B cell (primary cell): ENCODE data around the gene RCAN1. TPM values are rescaled to one million over a fixed set of nuclear protein-coding genes. Genes with fewer than 3 reads are reported as not detected.

ENCODE experiments used
- ATAC-seq: fragments of 200-7000 bp; cut with Tn5 transposase; one replicate; pipeline ENCODE4 v1.10.0; 2021; ENCODE audit warnings: low read depth, mild to moderate bottlenecking, moderate number of reproducible peaks, moderate library complexity
- CTCF ChIA-PET: fragments of 350-600 bp; sonication (Branson Sonifier 250); formaldehyde crosslinking; loops from one replicate; lab custom pipeline; 2021; ENCODE audit warnings: antibody characterized with exemption, inconsistent platforms; lab: Charles Lee
- POLR2A ChIA-PET: fragments of 350-600 bp; sonication (Branson Sonifier 250); formaldehyde crosslinking; loops from one replicate; lab custom pipeline; 2021; ENCODE audit warnings: antibody characterized with exemption; lab: Charles Lee
- DNase-seq: peaks from one replicate; pipeline ENCODE4 v3.0.0; 2013
- H2AFZ ChIP-seq: 2 replicates; pipeline ENCODE4 v1.6.1; 2012; ENCODE audit warnings: mild to moderate bottlenecking, low read depth, low read length; ENCODE audit not compliant: insufficient read depth, poor library complexity, severe bottlenecking
- H3K27ac ChIP-seq, 2 donors: 1 replicate in 1 of 2; 2 replicates in 1 of 2; pipeline ENCODE4 v1.5.1; 2012 to 2013; ENCODE audit warnings: low read length in 2 of 2, mild to moderate bottlenecking in 2 of 2, moderate library complexity in 1 of 2
- H3K27me3 ChIP-seq, 4 experiments: fragments of 200-600 bp in 1 of 4; sonication (generic) in 1 of 4; replicated peaks in 1 of 4; 1 replicate in 2 of 4; 2 replicates in 2 of 4; pipeline versions ENCODE4 v1.6.1 to v1.7.0; 2013 to 2016; ENCODE audit warnings: low read length in 3 of 4, mild to moderate bottlenecking in 2 of 4, mixed read lengths in 1 of 4, moderate library complexity in 1 of 4; ENCODE audit not compliant: insufficient read depth in 4 of 4, control insufficient read depth in 3 of 4; ENCODE audit errors: control extremely low read depth in 1 of 4
- H3K36me3 ChIP-seq, 2 experiments: replicated peaks in 1 of 2; 1 replicate in 1 of 2; 2 replicates in 1 of 2; pipeline versions ENCODE4 v1.6.1 to v1.7.1; 2013; ENCODE audit warnings: low read length in 1 of 2; ENCODE audit not compliant: insufficient read depth in 2 of 2, control insufficient read depth in 1 of 2; ENCODE audit errors: control extremely low read depth in 1 of 2, extremely low read depth in 1 of 2
- H3K4me1 ChIP-seq, 2 donors: fragments of 200-600 bp in 1 of 2; sonication (generic) in 1 of 2; 1 replicate in 1 of 2; 2 replicates in 1 of 2; pipeline versions ENCODE4 v1.5.1 to v1.6.1; 2013 to 2017; ENCODE audit warnings: low read length in 2 of 2; ENCODE audit not compliant: control insufficient read depth in 2 of 2, insufficient read depth in 2 of 2
- H3K4me2 ChIP-seq: replicated peaks from 2 replicates; pipeline ENCODE3; 2012; ENCODE audit warnings: mild to moderate bottlenecking, low read depth, low read length; ENCODE audit not compliant: poor library complexity, severe bottlenecking
- H3K4me3 ChIP-seq, 5 experiments: fragments of 200-600 bp in 1 of 5; sonication (generic) in 1 of 5; 1 replicate in 3 of 5; 2 replicates in 2 of 5; pipeline versions ENCODE4 v1.5.1 to v1.7.0; 2011 to 2016; ENCODE audit warnings: low read length in 4 of 5, mild to moderate bottlenecking in 4 of 5, low read depth in 2 of 5, control low read depth in 1 of 5, moderate library complexity in 1 of 5; ENCODE audit not compliant: insufficient read depth in 1 of 5; ENCODE audit errors: control extremely low read depth in 1 of 5, extremely low read depth in 1 of 5
- H3K79me2 ChIP-seq: fragments of 200-600 bp; sonication (generic); one replicate; pipeline ENCODE4 v1.6.0; 2016; ENCODE audit warnings: low read length; ENCODE audit not compliant: control insufficient read depth, insufficient read depth
- H3K9ac ChIP-seq: fragments of 200-600 bp; sonication (generic); 2 replicates; pipeline ENCODE4 v1.6.1; 2017; ENCODE audit warnings: mild to moderate bottlenecking, low read length, moderate library complexity
- H3K9me3 ChIP-seq, 3 donors: one replicate each; pipeline versions ENCODE4 v1.6.1 to v1.7.1; 2013; ENCODE audit warnings: low read length in 2 of 3; ENCODE audit not compliant: control insufficient read depth in 2 of 3, insufficient read depth in 1 of 3; ENCODE audit errors: control extremely low read depth in 1 of 3
- H4K20me1 ChIP-seq: 2 replicates; pipeline ENCODE4 v1.6.0; 2012; ENCODE audit warnings: mild to moderate bottlenecking, low read length; ENCODE audit not compliant: insufficient read depth, control insufficient read depth, poor library complexity, severe bottlenecking
- H3K27ac Mint-ChIP-seq: one replicate; pipeline ENCODE4 v1.8.0; 2021; ENCODE audit warnings: mixed read lengths
- H3K27me3 Mint-ChIP-seq: one replicate; pipeline ENCODE4 v1.8.0; 2021; ENCODE audit warnings: mixed read lengths
- H3K4me1 Mint-ChIP-seq: one replicate; pipeline ENCODE4 v1.8.0; 2021; ENCODE audit warnings: mixed read lengths
- H3K4me3 Mint-ChIP-seq: one replicate; pipeline ENCODE4 v1.8.0; 2021; ENCODE audit warnings: mixed read lengths
- H3K9me3 Mint-ChIP-seq: one replicate; pipeline ENCODE4 v1.8.0; 2022; ENCODE audit warnings: mixed read lengths; ENCODE audit not compliant: insufficient read depth
- EZH2 ChIP-seq: IDR thresholded peaks from 2 replicates; pipeline ENCODE4 v1.6.1; 2012; ENCODE audit warnings: borderline replicate concordance, low read depth, mild to moderate bottlenecking, moderate library complexity, low read length; ENCODE audit not compliant: insufficient read depth, poor library complexity, severe bottlenecking
- WGBS: methylation state at CpG from one replicate; pipeline ENCODE4 v1.1.5; 2013; ENCODE audit warnings: missing lambda C conversion rate; ENCODE audit not compliant: insufficient coverage; 5-methylcytosine and 5-hydroxymethylcytosine counted together
- intact Hi-C: fragments of 100-400 bp; cut with micrococcal nuclease; formaldehyde crosslinking; loops from one replicate; pipeline ENCODE4 v1.10.0; 2022
- polyA plus RNA-seq: library from polyadenylated mRNA; depleted of rRNA; stranded (reverse); fragments of >200 nt; gene quantifications from 2 replicates; pipeline ENCODE4 v1.2.3, GENCODE V29; 2012
- total RNA-seq, 2 donors: library from RNA; stranded (reverse); fragments of 120-200 nt in 1 of 2; gene quantifications; 1 replicate in 1 of 2; 2 replicates in 1 of 2; pipeline versions ENCODE4 v1.2.3 to v1.2.4, GENCODE V29; 2013 to 2022
- TF ChIP-seq, protein P1 (sequence below): fragments of 200-600 bp; IDR thresholded peaks from one replicate; pipeline ENCODE4 v1.8.0; 2022; ENCODE audit warnings: antibody characterized with exemption, mild to moderate bottlenecking

RCAN1 gene
- total and polyA plus RNA-seq, 2 donors (not counting 1 experiment from before 2014, with no cell fraction given) = 0.97 to 4.4 TPM

DNA sequence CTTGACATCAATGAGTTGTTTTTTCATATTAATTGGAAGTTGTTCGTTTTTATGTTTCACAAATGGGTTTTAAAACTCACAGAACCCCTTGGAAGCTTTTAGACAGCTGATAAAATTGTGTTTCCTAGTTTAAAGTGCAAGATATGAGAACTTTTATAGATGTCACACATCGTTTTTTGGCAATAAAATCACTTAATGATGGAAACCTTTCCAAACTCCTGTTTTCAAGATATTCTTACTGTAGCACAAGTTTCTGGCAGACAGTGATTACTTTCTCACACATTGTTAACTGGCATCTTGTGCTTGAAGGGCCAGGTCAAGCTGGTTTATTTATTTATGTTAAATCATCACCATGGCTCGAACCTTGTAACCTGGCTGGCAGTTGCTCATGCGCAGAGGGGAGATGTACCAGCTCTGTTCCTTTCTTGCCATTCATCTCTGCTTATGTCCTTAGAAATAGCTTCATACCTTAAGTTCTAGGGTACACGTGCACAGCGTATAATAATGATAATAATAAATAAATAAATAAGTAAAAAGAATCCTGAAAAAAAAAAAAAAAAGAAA is 10.2 kb upstream of the RCAN1 start:
- H3K79me2 ChIP-seq = no peaks in the 10 kb centered on the region
- no peak overlapping the region for H2AFZ ChIP-seq
- intact Hi-C loops = no loop called here
- no peaks in the 10 kb centered on the region for H4K20me1 ChIP-seq
- no peaks in the 10 kb centered on the region for H3K9me3 ChIP-seq
- Mint-ChIP-seq H3K4me3 (no peak overlapping the region), H3K4me1 (peaks cover 6% of the 10 kb centered on the region), H3K9me3 (no peaks in the 10 kb centered on the region), H3K27me3 (peaks cover 29% of the 10 kb centered on the region), H3K27ac (no peak overlapping the region)
- H3K4me2 ChIP-seq = no peak overlapping the region
- ChIA-PET POLR2A (no interaction called here), CTCF (interaction anchor here (1.2 to 1.8 kb wide), 2 partner anchors 12 to 14 kb away, joined by 3 to 4 read pairs; no protein-coding TSS in a partner anchor)
- TF ChIP-seq EZH2 = no peak
- TF ChIP-seq, protein P1, sequence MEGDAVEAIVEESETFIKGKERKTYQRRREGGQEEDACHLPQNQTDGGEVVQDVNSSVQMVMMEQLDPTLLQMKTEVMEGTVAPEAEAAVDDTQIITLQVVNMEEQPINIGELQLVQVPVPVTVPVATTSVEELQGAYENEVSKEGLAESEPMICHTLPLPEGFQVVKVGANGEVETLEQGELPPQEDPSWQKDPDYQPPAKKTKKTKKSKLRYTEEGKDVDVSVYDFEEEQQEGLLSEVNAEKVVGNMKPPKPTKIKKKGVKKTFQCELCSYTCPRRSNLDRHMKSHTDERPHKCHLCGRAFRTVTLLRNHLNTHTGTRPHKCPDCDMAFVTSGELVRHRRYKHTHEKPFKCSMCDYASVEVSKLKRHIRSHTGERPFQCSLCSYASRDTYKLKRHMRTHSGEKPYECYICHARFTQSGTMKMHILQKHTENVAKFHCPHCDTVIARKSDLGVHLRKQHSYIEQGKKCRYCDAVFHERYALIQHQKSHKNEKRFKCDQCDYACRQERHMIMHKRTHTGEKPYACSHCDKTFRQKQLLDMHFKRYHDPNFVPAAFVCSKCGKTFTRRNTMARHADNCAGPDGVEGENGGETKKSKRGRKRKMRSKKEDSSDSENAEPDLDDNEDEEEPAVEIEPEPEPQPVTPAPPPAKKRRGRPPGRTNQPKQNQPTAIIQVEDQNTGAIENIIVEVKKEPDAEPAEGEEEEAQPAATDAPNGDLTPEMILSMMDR = no peak
- H3K4me3 ChIP-seq = no peak overlapping the region
- 100% methylated on average over 2 of the region's 6 CpGs for WGBS
- no peaks in the 10 kb centered on the region for H3K36me3 ChIP-seq
- H3K9ac ChIP-seq = no peak overlapping the region
- ATAC-seq = no peak
- H3K27ac ChIP-seq = no peak overlapping the region
- DNase-seq = no peak
- H3K4me1 ChIP-seq = peaks cover 3 to 4% of the 10 kb centered on the region in 2 donors
- H3K27me3 ChIP-seq = peaks cover 0 to 5% (median 0%) of the 10 kb centered on the region in 4 experiments

DNA sequence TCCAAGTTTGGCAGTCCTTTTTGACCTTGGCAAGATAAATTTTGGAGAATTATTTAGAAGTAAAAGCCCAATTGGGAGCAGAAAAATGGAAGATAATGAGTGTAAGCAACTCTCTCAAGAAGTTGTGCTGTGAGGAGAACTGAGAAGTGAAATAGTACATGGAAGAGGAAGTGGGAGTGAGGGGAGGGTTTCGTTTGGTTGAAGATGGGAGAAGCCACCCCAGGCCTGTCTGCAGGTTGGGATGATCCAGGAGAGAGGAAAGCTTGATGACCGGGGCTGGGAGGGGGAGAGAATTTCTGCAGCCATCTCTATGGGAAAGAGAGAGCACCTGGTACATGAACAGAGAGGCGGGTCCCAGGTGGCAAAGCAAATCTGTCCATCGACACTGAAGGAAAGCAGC is 8.6 kb upstream of the RCAN1 start:
- Histone ChIP-seq H3K9me3 (no peaks in the 10 kb centered on the region), H3K9ac (no peak overlapping the region), H2AFZ (no peak overlapping the region), H3K79me2 (no peaks in the 10 kb centered on the region), H3K4me3 (no peak overlapping the region), H3K4me2 (no peak overlapping the region), H3K27ac (no peak overlapping the region), H4K20me1 (no peaks in the 10 kb centered on the region), H3K36me3 (no peaks in the 10 kb centered on the region), H3K27me3 (peaks cover 0 to 5% (median 0%) of the 10 kb centered on the region in 4 experiments), H3K4me1 (peaks cover 3 to 4% of the 10 kb centered on the region in 2 donors)
- Mint-ChIP-seq H3K4me1 (peaks cover 6% of the 10 kb centered on the region), H3K27me3 (peaks cover 29% of the 10 kb centered on the region), H3K9me3 (no peaks in the 10 kb centered on the region), H3K4me3 (no peak overlapping the region), H3K27ac (no peak overlapping the region)
- no peak for TF ChIP-seq EZH2
- TF ChIP-seq, protein P1 = no peak
- 71% methylated on average over 4 of the region's 4 CpGs for WGBS
- CTCF ChIA-PET = interaction anchor here (1.1 to 1.9 kb wide), 3 partner anchors 8 to 30 kb away, joined by 3 to 14 read pairs (median 3); no protein-coding TSS in a partner anchor
- ATAC-seq = no peak
- POLR2A ChIA-PET = no interaction called here
- DNase-seq = no peak
- intact Hi-C loops = no loop called here
